Measurements from ENCODE around the gene FKBP9. TPM values are rescaled to one million over a fixed set of nuclear protein-coding genes. Genes with fewer than 3 reads are reported as not detected.
A peak's percentile ranks its signal among the peaks of the same experiment; 100 is the strongest.

Gene FKBP9
- total and polyA plus RNA-seq, 2 donors (not counting 3 experiments of a cell fraction or from before 2014, with no cell fraction given), result 88.7 to 124 TPM

DNA sequence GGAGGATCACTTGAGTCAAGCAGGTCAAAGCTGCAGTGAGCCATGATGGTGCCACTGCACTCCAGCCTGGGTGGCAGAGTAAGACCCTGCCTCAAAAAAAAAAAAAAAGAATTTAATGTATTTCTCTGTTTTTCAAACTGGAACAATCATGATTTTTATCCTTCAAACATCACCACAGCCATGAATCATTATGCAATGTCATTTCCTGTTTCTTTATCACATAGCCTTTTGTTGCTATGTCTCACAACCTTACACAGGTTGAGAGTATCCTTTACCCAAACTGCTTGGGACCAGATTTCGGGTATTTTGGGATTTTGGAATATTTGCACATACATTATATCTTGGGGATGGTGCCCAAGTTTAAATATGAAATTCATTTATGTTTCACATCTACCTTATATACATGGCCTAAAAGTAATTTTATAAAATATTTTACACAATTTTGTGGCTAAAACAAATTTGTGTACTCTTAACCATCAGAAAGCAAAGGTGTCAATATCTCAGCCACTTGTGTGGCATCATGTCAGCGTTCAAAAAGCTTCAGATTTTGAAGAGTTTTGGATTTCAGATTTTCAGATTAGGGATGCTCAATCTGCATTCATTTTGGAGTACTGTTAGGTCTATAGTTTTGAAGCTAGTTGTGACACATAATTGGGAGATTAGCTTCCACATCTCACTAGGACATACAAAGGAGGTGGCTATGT is 97.2 kb downstream of the FKBP9 start:
- Histone ChIP-seq H3K36me3 (ENCODE audit: control insufficient read depth in 2 of 2, extremely low read depth in 1 of 2, insufficient read depth in 2 of 2, low read length in 2 of 2) (no peaks in the 10 kb centered on the region), H3K27ac (ENCODE audit: insufficient read depth, low read depth, low read length) (peak overlapping the region; percentile 69), H3K4me3 (replicated peaks in 1 of 3; ENCODE audit: insufficient read depth in 1 of 3, low read depth in 1 of 3, low read length in 3 of 3) (no peak overlapping the region), H3K79me2 (ENCODE audit: control insufficient read depth, insufficient read depth, low read length) (peaks cover 86% of the 10 kb centered on the region), H3K27me3 (ENCODE audit: control insufficient read depth in 2 of 2, insufficient read depth in 2 of 2, low read length in 2 of 2) (no peaks in the 10 kb centered on the region), H3K9ac (replicated peaks; ENCODE audit: extremely low read depth, insufficient read depth, low read length) (no peak overlapping the region), H2AFZ (ENCODE audit: low read depth, low read length) (no peak overlapping the region), H3K4me1 (ENCODE audit: control insufficient read depth, extremely low read depth, insufficient read depth, low read length) (peaks cover 11% of the 10 kb centered on the region), H4K20me1 (replicated peaks; ENCODE audit: control insufficient read depth, extremely low read depth, insufficient read depth, low read length) (no peaks in the 10 kb centered on the region), H3K9me1 (replicated peaks; ENCODE audit: control insufficient read depth, extremely low read depth, insufficient read depth, low read length) (no peaks in the 10 kb centered on the region), H3K4me2 (ENCODE audit: insufficient read depth, low read length) (peak overlapping the region; percentile 25), H3K9me3 (replicated peaks; ENCODE audit: control insufficient read depth, insufficient read depth, low read length) (no peaks in the 10 kb centered on the region)
- DNase-seq (ENCODE audit: low read depth, low spot score) (peak; percentile 67), FAIRE-seq (no peak)
- intact Hi-C loops (cut with micrococcal nuclease), result loop anchor here (1.0 to 5.0 kb wide), 2 partner anchors 8 to 112 kb away; partner anchors contain the start of gene NT5C3A
- POLR2A ChIA-PET, result no interaction called here
- CTCF ChIA-PET, result interaction anchor here (0.9 to 1.2 kb wide), 2 partner anchors 14 to 208 kb away, joined by 3 read pairs; no protein-coding TSS in a partner anchor
- peak; percentile 40 for TF ChIP-seq GATA2 (IDR thresholded peaks at IDR 0.05; ENCODE audit: insufficient read depth, insufficient read length, low read depth, low read length)
- TF ChIP-seq POLR2A (IDR thresholded peaks at IDR 0.05; ENCODE audit: low read depth, low read length), result no peak
- peak; percentile 74 for TF ChIP-seq FOS (IDR thresholded peaks at IDR 0.05; ENCODE audit: borderline replicate concordance, insufficient read depth, low read length)
- TF ChIP-seq, protein P1, sequence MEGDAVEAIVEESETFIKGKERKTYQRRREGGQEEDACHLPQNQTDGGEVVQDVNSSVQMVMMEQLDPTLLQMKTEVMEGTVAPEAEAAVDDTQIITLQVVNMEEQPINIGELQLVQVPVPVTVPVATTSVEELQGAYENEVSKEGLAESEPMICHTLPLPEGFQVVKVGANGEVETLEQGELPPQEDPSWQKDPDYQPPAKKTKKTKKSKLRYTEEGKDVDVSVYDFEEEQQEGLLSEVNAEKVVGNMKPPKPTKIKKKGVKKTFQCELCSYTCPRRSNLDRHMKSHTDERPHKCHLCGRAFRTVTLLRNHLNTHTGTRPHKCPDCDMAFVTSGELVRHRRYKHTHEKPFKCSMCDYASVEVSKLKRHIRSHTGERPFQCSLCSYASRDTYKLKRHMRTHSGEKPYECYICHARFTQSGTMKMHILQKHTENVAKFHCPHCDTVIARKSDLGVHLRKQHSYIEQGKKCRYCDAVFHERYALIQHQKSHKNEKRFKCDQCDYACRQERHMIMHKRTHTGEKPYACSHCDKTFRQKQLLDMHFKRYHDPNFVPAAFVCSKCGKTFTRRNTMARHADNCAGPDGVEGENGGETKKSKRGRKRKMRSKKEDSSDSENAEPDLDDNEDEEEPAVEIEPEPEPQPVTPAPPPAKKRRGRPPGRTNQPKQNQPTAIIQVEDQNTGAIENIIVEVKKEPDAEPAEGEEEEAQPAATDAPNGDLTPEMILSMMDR (IDR thresholded peaks at IDR 0.05; ENCODE audit: extremely low read depth in 1 of 2, insufficient read depth in 1 of 2, low read depth in 1 of 2, low read length in 2 of 2), result no peak
- peak; percentile 64 for TF ChIP-seq JUN (IDR thresholded peaks at IDR 0.05; ENCODE audit: borderline replicate concordance, insufficient read depth, insufficient read length, low read depth)
- no TSS peak for BruUV-seq (replicated peaks)
- dilution Hi-C loops (cut with MboI; ENCODE audit: extremely low pct_ligation_motif_present, low sequenced_read_pairs), result no loop called here

Measured in endothelial cell of umbilical vein (primary cell).